ENCODE data around the gene ACTN4.
A peak's percentile ranks its signal among the peaks of the same experiment; 100 is the strongest.
"Not testable (repeated sequence)": the region's sequence is repeated elsewhere in the genome, so short reads cannot be mapped to it uniquely, and the experiment has no call there.

The ACTN4 gene

DNA sequence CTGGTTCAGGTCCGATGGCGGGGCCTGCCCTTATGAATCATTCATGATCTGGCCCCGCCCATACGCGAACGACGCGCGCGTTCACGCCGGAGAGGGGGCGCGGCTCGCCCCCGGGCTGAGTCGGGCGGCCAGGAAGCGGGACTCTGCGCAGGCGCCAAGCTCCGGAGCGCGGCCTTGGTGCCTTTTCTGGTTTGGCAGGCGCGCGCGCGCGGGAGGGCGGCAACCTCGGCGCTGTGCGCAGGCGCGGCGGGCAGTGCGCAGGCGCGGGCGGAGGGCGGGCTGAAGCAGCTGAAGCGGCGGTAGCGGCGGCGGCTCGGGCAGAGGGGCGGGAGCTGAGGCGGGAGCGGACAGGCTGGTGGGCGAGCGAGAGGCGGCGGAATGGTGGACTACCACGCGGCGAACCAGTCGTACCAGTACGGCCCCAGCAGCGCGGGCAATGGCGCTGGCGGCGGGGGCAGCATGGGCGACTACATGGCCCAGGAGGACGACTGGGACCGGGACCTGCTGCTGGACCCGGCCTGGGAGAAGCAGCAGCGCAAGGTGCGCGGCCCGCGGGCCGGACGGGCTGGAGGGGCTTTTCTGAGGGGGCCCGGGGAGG lies at the start of gene ACTN4:
Gene ACTN4, plus strand, starts transcription at position 282 of the 598 bp plus-strand sequence. Its CDS starts 97 bp downstream, at position 379.
- no peaks in the 10 kb centered on the region for H3K9me3 ChIP-seq (ENCODE audit: low read length)
- peak within 1 kb of the TSS; percentile 98 for H3K9ac ChIP-seq (ENCODE audit: low read length)
- H3K36me3 ChIP-seq (ENCODE audit: insufficient read depth, low read length) = no peaks in the 10 kb centered on the region
- peak within 1 kb of the TSS; percentile 94 for H3K27ac ChIP-seq (ENCODE audit: low read depth, low read length)
- peaks cover 41% of the 10 kb centered on the region for H3K4me1 ChIP-seq (ENCODE audit: insufficient read depth, low read length)
- H3K27me3 ChIP-seq (ENCODE audit: control insufficient read depth in 1 of 2, insufficient read depth in 2 of 2, low read length in 2 of 2) = no peaks in the 10 kb centered on the region
- H3K4me3 ChIP-seq (ENCODE audit: low read depth in 1 of 2, low read length in 2 of 2) = peak within 1 kb of the TSS; percentile 70 to 100

DNA sequence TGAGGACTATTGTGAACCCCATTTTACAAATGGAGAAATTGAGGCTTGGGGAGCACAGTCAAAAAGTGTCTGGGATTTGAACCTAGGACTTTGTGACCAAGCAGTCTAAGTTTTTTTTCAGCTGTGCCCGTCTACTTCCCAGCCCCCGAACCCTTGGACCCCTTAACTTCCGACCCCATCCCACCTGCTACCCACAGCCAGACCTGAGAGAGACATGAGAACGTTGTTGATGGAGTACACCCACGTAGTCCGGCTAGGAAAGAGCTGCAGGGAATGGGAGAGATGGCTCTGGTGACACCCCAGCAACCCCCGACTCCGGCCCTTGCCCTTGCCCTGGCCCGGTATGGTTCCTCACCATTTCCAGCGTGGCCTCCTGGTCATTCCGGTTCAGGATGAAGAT lies 47.7 kb upstream of the ACTN4 start:
- H3K27ac ChIP-seq (ENCODE audit: low read depth, low read length) = no peak overlapping the region
- peaks cover 4% of the 10 kb centered on the region in 2 donors for H3K27me3 ChIP-seq (ENCODE audit: control insufficient read depth in 1 of 2, insufficient read depth in 2 of 2, low read length in 2 of 2)

GRCh38 chr19:38602856-38603255 lies 44.6 kb upstream of the ACTN4 start:
- H3K9ac ChIP-seq (ENCODE audit: low read length); H3K4me3 ChIP-seq (ENCODE audit: low read depth in 1 of 2, low read length in 2 of 2); H3K27me3 ChIP-seq (ENCODE audit: control insufficient read depth in 1 of 2, insufficient read depth in 2 of 2, low read length in 2 of 2); H3K36me3 ChIP-seq (ENCODE audit: insufficient read depth, low read length); H3K9me3 ChIP-seq (ENCODE audit: low read length); H3K27ac ChIP-seq (ENCODE audit: low read depth, low read length); H3K4me1 ChIP-seq (ENCODE audit: insufficient read depth, low read length): not testable (repeated sequence)

More for the DNA sequence above, 47.7 kb upstream of the ACTN4 start:
- Histone ChIP-seq H3K36me3 (ENCODE audit: insufficient read depth, low read length) (no peaks in the 10 kb centered on the region), H3K9me3 (ENCODE audit: low read length) (no peaks in the 10 kb centered on the region), H3K4me3 (ENCODE audit: low read depth in 1 of 2, low read length in 2 of 2) (no peak overlapping the region), H3K4me1 (ENCODE audit: insufficient read depth, low read length) (no peaks in the 10 kb centered on the region), H3K9ac (ENCODE audit: low read length) (no peak overlapping the region)

DNA sequence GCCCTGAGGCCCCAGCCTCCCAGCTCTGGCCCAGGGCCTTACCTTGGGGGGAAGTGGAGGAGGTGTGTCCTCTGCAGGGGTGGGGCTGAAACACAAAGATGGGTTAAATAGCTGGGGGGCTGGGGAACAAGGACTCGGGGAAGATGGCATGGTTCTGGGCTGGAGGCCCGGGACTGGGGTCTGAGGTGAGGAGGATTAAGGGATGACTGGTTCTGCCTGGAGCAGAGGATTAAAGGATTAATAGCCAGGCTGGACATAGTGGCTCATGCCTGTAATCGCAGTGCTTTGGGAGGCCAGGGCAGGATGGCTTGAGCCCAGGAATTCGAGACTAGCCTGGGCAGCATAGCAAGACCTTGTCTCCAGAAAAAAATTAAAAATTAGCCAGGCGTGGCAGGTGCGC lies 41.3 kb upstream of the ACTN4 start:
- Histone ChIP-seq H3K27ac (ENCODE audit: low read depth, low read length) (no peak overlapping the region), H3K4me1 (ENCODE audit: insufficient read depth, low read length) (no peaks in the 10 kb centered on the region)

GRCh38 chr19:38614289-38614688 lies 33.2 kb upstream of the ACTN4 start:
- Histone ChIP-seq H3K36me3 (ENCODE audit: insufficient read depth, low read length) (no peaks in the 10 kb centered on the region), H3K9ac (ENCODE audit: low read length) (no peak overlapping the region), H3K27ac (ENCODE audit: low read depth, low read length) (no peak overlapping the region), H3K9me3 (ENCODE audit: low read length) (no peaks in the 10 kb centered on the region), H3K4me3 (ENCODE audit: low read depth in 1 of 2, low read length in 2 of 2) (no peak overlapping the region), H3K27me3 (ENCODE audit: control insufficient read depth in 1 of 2, insufficient read depth in 2 of 2, low read length in 2 of 2) (no peaks in the 10 kb centered on the region), H3K4me1 (ENCODE audit: insufficient read depth, low read length) (peaks cover 9% of the 10 kb centered on the region)

More for the DNA sequence above, 41.3 kb upstream of the ACTN4 start:
- Histone ChIP-seq H3K4me3 (ENCODE audit: low read depth in 1 of 2, low read length in 2 of 2) (no peak overlapping the region), H3K36me3 (ENCODE audit: insufficient read depth, low read length) (no peaks in the 10 kb centered on the region), H3K27me3 (ENCODE audit: control insufficient read depth in 1 of 2, insufficient read depth in 2 of 2, low read length in 2 of 2) (no peaks in the 10 kb centered on the region), H3K9ac (ENCODE audit: low read length) (no peak overlapping the region), H3K9me3 (ENCODE audit: low read length) (no peaks in the 10 kb centered on the region)

GRCh38 chr19:38615007-38615581 lies 32.4 kb upstream of the ACTN4 start:
- no peak overlapping the region for H3K4me3 ChIP-seq (ENCODE audit: low read depth in 1 of 2, low read length in 2 of 2)
- no peak overlapping the region for H3K9ac ChIP-seq (ENCODE audit: low read length)

GRCh38 chr19:38616265-38616664 lies 31.2 kb upstream of the ACTN4 start:
- Histone ChIP-seq H3K9ac (ENCODE audit: low read length) (no peak overlapping the region), H3K4me1 (ENCODE audit: insufficient read depth, low read length) (peaks cover 19% of the 10 kb centered on the region), H3K36me3 (ENCODE audit: insufficient read depth, low read length) (peaks cover 11% of the 10 kb centered on the region), H3K27me3 (ENCODE audit: control insufficient read depth in 1 of 2, insufficient read depth in 2 of 2, low read length in 2 of 2) (no peaks in the 10 kb centered on the region), H3K27ac (ENCODE audit: low read depth, low read length) (no peak overlapping the region), H3K9me3 (ENCODE audit: low read length) (no peaks in the 10 kb centered on the region), H3K4me3 (ENCODE audit: low read depth in 1 of 2, low read length in 2 of 2) (no peak overlapping the region)

More at GRCh38 chr19:38615007-38615581, 32.4 kb upstream of the ACTN4 start:
- no peaks in the 10 kb centered on the region for H3K9me3 ChIP-seq (ENCODE audit: low read length)
- no peak overlapping the region for H3K27ac ChIP-seq (ENCODE audit: low read depth, low read length)
- H3K27me3 ChIP-seq (ENCODE audit: control insufficient read depth in 1 of 2, insufficient read depth in 2 of 2, low read length in 2 of 2) = no peaks in the 10 kb centered on the region
- peaks cover 16% of the 10 kb centered on the region for H3K4me1 ChIP-seq (ENCODE audit: insufficient read depth, low read length)
- H3K36me3 ChIP-seq (ENCODE audit: insufficient read depth, low read length) = peaks cover under 1% of the 10 kb centered on the region

GRCh38 chr19:38617283-38617763 lies 30.1 kb upstream of the ACTN4 start:
- no peak overlapping the region for H3K27ac ChIP-seq (ENCODE audit: low read depth, low read length)
- H3K9me3 ChIP-seq (ENCODE audit: low read length) = no peaks in the 10 kb centered on the region
- H3K27me3 ChIP-seq (ENCODE audit: control insufficient read depth in 1 of 2, insufficient read depth in 2 of 2, low read length in 2 of 2) = no peaks in the 10 kb centered on the region
- no peak overlapping the region for H3K9ac ChIP-seq (ENCODE audit: low read length)
- peaks cover 21% of the 10 kb centered on the region for H3K36me3 ChIP-seq (ENCODE audit: insufficient read depth, low read length)
- H3K4me3 ChIP-seq (ENCODE audit: low read depth in 1 of 2, low read length in 2 of 2) = peak overlapping the region in 1 of 2 donors; percentile 97
- H3K4me1 ChIP-seq (ENCODE audit: insufficient read depth, low read length) = peaks cover 19% of the 10 kb centered on the region

DNA sequence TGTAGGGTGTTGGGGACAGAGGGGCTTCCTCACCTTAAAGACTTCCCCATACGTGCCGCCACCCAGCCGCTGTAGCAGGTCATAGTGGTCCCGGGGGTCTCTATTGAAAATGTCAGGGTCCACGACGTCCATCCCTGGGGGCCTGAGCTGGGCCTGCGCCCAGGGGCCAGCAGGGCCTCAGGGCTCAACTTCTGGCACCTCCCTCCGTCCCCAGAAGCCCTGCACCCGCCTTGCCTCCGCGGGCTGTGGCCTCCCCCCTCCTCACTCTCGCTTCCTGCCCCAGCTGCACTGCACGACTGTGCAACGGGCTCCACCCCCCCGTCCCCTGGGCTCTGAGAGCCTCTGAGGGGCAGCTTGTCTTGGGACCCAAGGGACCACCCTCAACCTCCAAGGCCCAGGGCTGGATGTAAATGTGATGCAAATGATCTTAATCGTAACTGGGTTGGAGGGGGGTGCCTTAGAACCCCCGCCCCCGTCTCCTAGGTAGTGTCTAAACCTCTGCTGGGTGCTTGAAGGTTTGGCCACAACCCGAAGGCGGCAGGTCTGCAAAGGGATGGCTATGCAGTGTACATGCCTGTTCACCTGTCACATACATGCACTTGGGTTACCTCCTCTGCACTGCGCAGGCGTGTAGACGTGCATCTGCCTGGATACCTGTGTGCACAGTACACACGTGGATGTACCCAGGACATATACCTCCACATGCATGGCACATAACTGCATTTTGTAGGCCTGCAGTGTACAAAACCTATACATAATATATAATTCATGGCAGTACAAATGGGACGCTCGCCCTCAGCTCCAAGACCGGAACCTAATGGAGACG lies 29.5 kb upstream of the ACTN4 start, which contains the start of gene MAP4K1:
Gene MAP4K1, minus strand, starts transcription at position 190 of the 826 bp plus-strand sequence. Its CDS starts 58 bp downstream, at position 132.
- H3K9me3 ChIP-seq (ENCODE audit: low read length) = no peaks in the 10 kb centered on the region
- H3K4me3 ChIP-seq (ENCODE audit: low read depth in 1 of 2, low read length in 2 of 2) = peak within 1 kb of the TSS; percentile 10 to 97
- H3K4me1 ChIP-seq (ENCODE audit: insufficient read depth, low read length) = peaks cover 19% of the 10 kb centered on the region
- H3K27ac ChIP-seq (ENCODE audit: low read depth, low read length) = peak within 1 kb of the TSS; percentile 45
- H3K27me3 ChIP-seq (ENCODE audit: control insufficient read depth in 1 of 2, insufficient read depth in 2 of 2, low read length in 2 of 2) = no peaks in the 10 kb centered on the region
- peak within 1 kb of the TSS; percentile 61 for H3K9ac ChIP-seq (ENCODE audit: low read length)
- H3K36me3 ChIP-seq (ENCODE audit: insufficient read depth, low read length) = peaks cover 21% of the 10 kb centered on the region

- peak within 1 kb of the TSS; percentile 70 to 97 for H3K4me3 ChIP-seq (ENCODE audit: low read depth in 1 of 2, low read length in 2 of 2)
- H3K9me3 ChIP-seq (ENCODE audit: low read length) = no peaks in the 10 kb centered on the region
Measured at GRCh38 chr19:38618590-38619360, 28.7 kb upstream of the ACTN4 start, which contains the start of gene EIF3K. Gene EIF3K (plus strand): TSS chr19:38619188. CDS start chr19:38619269, 81 bp downstream.

More at GRCh38 chr19:38618590-38619360, 28.7 kb upstream of the ACTN4 start, which contains the start of gene EIF3K:
- H3K27me3 ChIP-seq (ENCODE audit: control insufficient read depth in 1 of 2, insufficient read depth in 2 of 2, low read length in 2 of 2) = no peaks in the 10 kb centered on the region
- H3K9ac ChIP-seq (ENCODE audit: low read length) = peak within 1 kb of the TSS; percentile 95
- H3K4me1 ChIP-seq (ENCODE audit: insufficient read depth, low read length) = peaks cover 19% of the 10 kb centered on the region
- peaks cover 24% of the 10 kb centered on the region for H3K36me3 ChIP-seq (ENCODE audit: insufficient read depth, low read length)
- peak within 1 kb of the TSS; percentile 76 for H3K27ac ChIP-seq (ENCODE audit: low read depth, low read length)

All from muscle layer of colon (tissue), 2 donors.